Activated naive CD8-positive, alpha-beta T cell treated with anti-CD3 and anti-CD28 coated beads for 36 hours (primary cell): ENCODE data around the gene TRIO. TPM values are rescaled to one million over a fixed set of nuclear protein-coding genes. Genes with fewer than 3 reads are reported as not detected.

Experiments
- DNase-seq: peaks from one replicate; pipeline ENCODE4 v3.0.0; 2021
- H3K27ac Mint-ChIP-seq: one replicate; pipeline ENCODE4 v1.8.0; 2022; ENCODE audit warnings: mild to moderate bottlenecking, moderate library complexity, mixed read lengths
- H3K27me3 Mint-ChIP-seq: one replicate; pipeline ENCODE4 v1.8.0; 2022; ENCODE audit warnings: mild to moderate bottlenecking, mixed read lengths
- H3K36me3 Mint-ChIP-seq: one replicate; pipeline ENCODE4 v1.8.0; 2021; ENCODE audit warnings: mild to moderate bottlenecking, mixed read lengths
- H3K4me1 Mint-ChIP-seq: one replicate; pipeline ENCODE4 v1.8.0; 2021; ENCODE audit warnings: mixed read lengths
- H3K4me3 Mint-ChIP-seq: one replicate; pipeline ENCODE4 v1.8.0; 2022; ENCODE audit warnings: mild to moderate bottlenecking, moderate library complexity, mixed read lengths
- H3K9me3 Mint-ChIP-seq: one replicate; pipeline ENCODE4 v1.8.0; 2022; ENCODE audit warnings: mixed read lengths
- total RNA-seq, 2 experiments: library from RNA; stranded (reverse); gene quantifications; one replicate each; pipeline ENCODE4 v1.2.3, GENCODE V29; 2021

TRIO gene
- total RNA-seq, 2 experiments from 2014 or later = 7.4 to 9.8 TPM

DNA sequence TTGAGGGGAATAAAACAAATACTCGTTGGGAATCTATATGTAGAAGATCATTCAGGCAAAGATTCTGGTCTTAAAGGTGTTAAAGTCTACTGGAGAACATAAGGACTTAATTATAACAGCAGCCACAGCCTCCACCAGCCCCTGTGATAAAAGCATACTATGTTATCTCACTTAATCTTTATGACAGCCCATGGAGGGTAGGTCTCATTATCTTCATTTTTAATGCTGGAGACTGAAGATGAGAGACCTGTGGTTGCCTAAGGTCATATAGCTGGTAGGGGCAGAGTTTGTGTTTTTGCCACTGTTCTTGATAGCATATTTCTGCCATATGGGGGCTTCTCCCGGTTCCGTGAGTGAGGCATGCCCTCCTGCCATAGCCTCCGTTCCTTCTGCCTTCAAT is 88.7 kb downstream of the TRIO start:
- no peak overlapping the region for H3K27ac Mint-ChIP-seq
- no peak overlapping the region for H3K4me3 Mint-ChIP-seq
- peaks cover 8% of the 10 kb centered on the region for H3K27me3 Mint-ChIP-seq
- no peak for DNase-seq
- H3K4me1 Mint-ChIP-seq = no peaks in the 10 kb centered on the region
- H3K9me3 Mint-ChIP-seq = no peaks in the 10 kb centered on the region
- H3K36me3 Mint-ChIP-seq = no peaks in the 10 kb centered on the region

- Mint-ChIP-seq H3K27ac (no peak overlapping the region), H3K27me3 (peaks cover 8% of the 10 kb centered on the region), H3K4me3 (no peak overlapping the region), H3K36me3 (no peaks in the 10 kb centered on the region), H3K4me1 (no peaks in the 10 kb centered on the region), H3K9me3 (no peaks in the 10 kb centered on the region)
- DNase-seq = no peak
These were observed 91.1 kb downstream of the TRIO start for GRCh38 chr5:14234204-14234603.

- no peak overlapping the region for H3K4me3 Mint-ChIP-seq
- no peak overlapping the region for H3K27ac Mint-ChIP-seq
- H3K36me3 Mint-ChIP-seq = no peaks in the 10 kb centered on the region
- H3K27me3 Mint-ChIP-seq = peaks cover 8% of the 10 kb centered on the region
- no peaks in the 10 kb centered on the region for H3K9me3 Mint-ChIP-seq
- H3K4me1 Mint-ChIP-seq = no peaks in the 10 kb centered on the region
- DNase-seq = no peak
These were observed 92.7 kb downstream of the TRIO start for GRCh38 chr5:14235872-14236271.

DNA sequence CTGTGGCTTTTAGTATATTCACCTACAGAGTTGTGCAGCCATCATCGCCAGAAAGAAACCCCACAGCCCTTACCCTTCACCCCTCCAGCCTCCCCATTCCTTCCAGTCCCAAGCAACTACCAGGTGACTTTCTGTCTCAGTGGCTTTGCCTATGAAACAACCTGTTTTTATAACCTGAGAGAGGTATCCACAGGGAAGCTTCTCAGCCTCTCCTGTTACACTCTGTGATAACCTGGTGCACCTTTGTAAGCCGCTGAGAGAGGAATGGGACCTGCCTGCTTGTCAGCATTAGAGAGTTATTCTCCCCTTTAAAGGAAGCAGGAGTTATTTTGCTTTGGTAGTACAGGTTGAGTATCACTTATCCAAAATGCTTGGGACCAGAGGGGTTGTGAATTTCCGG is 93.6 kb downstream of the TRIO start:
- Mint-ChIP-seq H3K9me3 (no peaks in the 10 kb centered on the region), H3K4me1 (no peaks in the 10 kb centered on the region), H3K4me3 (no peak overlapping the region), H3K36me3 (no peaks in the 10 kb centered on the region), H3K27ac (no peak overlapping the region), H3K27me3 (peaks cover 9% of the 10 kb centered on the region)
- DNase-seq = no peak

GRCh38 chr5:14237317-14238086 is 94.4 kb downstream of the TRIO start:
- peaks cover 12% of the 10 kb centered on the region for H3K27me3 Mint-ChIP-seq
- no peaks in the 10 kb centered on the region for H3K36me3 Mint-ChIP-seq
- no peaks in the 10 kb centered on the region for H3K9me3 Mint-ChIP-seq
- no peaks in the 10 kb centered on the region for H3K4me1 Mint-ChIP-seq
- no peak for DNase-seq
- no peak overlapping the region for H3K4me3 Mint-ChIP-seq
- peak overlapping the region; percentile 31 for H3K27ac Mint-ChIP-seq

DNA sequence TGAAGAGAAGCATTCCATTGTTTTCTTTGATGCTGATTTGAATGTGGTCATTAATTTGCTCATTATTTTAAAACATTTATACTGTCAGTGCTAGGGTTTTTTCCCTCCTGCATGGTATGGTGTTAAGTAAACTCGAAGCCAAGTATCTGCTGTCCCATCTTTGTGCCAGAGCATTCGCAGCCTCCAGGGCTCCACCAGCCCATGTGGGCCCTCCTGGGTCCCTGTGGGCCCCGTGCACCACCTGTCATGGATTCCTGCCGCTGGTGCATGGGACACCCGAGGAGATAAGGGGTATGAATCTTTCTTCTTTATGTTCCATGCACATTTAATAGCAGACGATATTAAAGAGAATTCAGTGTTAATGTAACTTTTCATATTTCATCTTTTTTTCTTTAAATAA is 95.1 kb downstream of the TRIO start:
- Mint-ChIP-seq H3K27me3 (peaks cover 11% of the 10 kb centered on the region), H3K4me1 (no peaks in the 10 kb centered on the region), H3K36me3 (no peaks in the 10 kb centered on the region), H3K4me3 (no peak overlapping the region), H3K9me3 (no peaks in the 10 kb centered on the region), H3K27ac (no peak overlapping the region)
- no peak for DNase-seq

DNA sequence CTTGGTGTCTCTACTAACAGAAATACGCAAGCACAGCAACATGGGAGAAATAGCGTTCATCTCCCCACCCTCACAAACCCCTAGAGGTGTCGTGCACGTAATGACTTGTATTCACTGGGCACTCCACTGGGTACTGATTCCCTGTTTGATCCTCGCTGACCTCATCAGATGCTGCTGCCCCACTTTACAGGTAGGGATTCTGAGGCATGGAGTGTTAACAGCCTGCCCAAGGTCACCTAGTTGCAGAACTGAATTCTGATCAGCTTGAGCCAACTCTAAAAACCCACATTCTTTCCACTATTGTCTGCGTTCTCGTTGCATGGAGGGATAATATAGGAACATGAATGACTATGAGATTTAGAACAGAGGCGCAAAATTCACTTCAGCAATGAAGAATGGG is 96.3 kb downstream of the TRIO start:
- Mint-ChIP-seq H3K36me3 (no peaks in the 10 kb centered on the region), H3K9me3 (no peaks in the 10 kb centered on the region), H3K27ac (no peak overlapping the region), H3K4me3 (no peak overlapping the region), H3K4me1 (no peaks in the 10 kb centered on the region), H3K27me3 (peaks cover 7% of the 10 kb centered on the region)
- no peak for DNase-seq

DNA sequence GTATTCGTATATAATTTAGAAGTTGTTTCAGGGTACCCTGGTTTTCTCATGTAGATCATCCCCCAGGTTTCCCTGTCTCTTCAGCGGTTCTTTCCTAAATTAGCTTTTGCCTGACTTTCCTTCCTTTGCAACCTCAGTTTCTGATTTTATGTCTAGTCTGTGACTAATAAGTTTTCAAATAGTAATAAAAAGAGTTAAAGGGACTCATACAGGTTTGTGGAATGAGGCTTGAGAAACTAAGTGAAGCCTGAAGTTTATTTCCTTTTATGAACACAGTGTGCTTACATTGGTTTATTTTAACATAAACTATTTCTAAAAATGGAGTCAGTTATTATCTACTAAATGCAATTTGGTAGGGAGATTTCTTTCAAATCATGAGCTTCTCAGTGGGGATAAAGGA is 96.8 kb downstream of the TRIO start:
- Mint-ChIP-seq H3K27me3 (peaks cover 7% of the 10 kb centered on the region), H3K36me3 (no peaks in the 10 kb centered on the region), H3K4me3 (no peak overlapping the region), H3K27ac (no peak overlapping the region), H3K9me3 (no peaks in the 10 kb centered on the region), H3K4me1 (no peaks in the 10 kb centered on the region)
- no peak for DNase-seq

- Mint-ChIP-seq H3K27ac (no peak overlapping the region), H3K36me3 (no peaks in the 10 kb centered on the region), H3K27me3 (peaks cover 5% of the 10 kb centered on the region), H3K4me3 (no peak overlapping the region), H3K9me3 (no peaks in the 10 kb centered on the region), H3K4me1 (no peaks in the 10 kb centered on the region)
- DNase-seq = no peak
These were observed 97.2 kb downstream of the TRIO start for GRCh38 chr5:14240359-14240758.

DNA sequence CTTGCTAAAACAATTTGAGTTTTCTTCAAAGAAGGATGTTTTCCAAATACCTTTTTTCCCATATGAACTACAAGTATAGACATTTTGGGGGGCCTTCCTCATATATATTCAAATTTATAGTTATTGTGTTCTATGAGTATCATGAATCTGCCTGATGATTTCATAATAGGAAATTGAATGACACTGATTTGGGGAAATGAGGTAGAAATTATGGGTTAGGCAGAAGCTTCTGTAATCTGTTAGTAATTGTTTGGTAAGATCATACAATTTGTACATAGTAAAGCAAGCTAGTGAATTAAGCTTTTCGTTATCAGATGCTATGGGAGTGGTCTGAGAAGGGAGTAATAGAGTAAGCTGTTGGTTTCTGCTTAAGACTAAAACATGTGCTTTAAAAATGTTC is 98.0 kb downstream of the TRIO start:
- Mint-ChIP-seq H3K9me3 (no peaks in the 10 kb centered on the region), H3K27ac (no peak overlapping the region), H3K4me1 (no peaks in the 10 kb centered on the region), H3K36me3 (no peaks in the 10 kb centered on the region), H3K4me3 (no peak overlapping the region), H3K27me3 (peaks cover 4% of the 10 kb centered on the region)
- no peak for DNase-seq

DNA sequence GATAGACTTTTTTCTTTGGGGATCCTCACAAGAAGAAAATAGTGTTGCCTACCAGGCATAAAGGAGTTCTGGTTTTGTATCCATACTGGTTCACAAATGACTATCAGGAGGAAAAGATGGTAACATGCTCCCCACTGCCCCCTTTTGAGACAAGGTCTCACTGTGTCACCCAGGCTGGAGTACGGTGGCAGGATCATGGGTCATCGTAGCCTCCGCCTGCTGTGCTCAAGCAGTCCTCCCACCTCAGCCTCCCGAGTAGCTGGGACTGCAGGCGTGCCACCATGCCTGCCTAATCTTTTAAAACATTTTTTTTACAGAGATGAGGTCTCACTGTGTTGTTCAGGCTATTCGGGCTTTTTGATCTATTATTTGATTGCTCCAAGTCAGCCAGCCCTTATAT is 99.3 kb downstream of the TRIO start:
- Mint-ChIP-seq H3K27ac (no peak overlapping the region), H3K27me3 (peaks cover 13% of the 10 kb centered on the region), H3K9me3 (no peaks in the 10 kb centered on the region), H3K36me3 (no peaks in the 10 kb centered on the region), H3K4me1 (no peaks in the 10 kb centered on the region), H3K4me3 (no peak overlapping the region)
- DNase-seq = no peak

DNA sequence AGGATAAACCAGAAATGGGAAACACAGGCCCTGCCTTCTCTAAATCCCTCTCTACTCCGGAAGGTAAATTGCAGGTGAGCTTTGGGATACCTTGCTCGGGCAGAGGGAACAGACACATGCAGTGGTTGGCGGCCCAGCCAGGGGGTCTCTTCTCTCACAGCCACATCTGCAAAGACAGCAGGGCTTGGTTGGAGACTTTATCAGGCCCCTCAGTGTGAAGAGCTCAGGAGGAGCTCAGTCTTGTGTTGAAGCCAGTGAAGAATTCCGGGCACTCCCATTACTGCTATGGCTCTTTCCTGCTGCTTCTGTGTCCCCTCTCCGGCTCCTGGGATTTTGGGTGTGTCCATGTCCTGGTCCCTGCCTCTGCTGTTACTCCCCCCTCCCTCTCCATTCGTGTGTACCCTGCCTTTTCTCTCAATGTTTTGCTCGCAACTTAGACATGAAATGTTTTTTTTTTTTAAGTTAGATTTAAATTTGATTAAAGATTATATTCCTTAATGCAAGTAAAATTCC is 99.8 kb downstream of the TRIO start:
- Mint-ChIP-seq H3K9me3 (no peaks in the 10 kb centered on the region), H3K4me1 (no peaks in the 10 kb centered on the region), H3K27ac (no peak overlapping the region), H3K4me3 (no peak overlapping the region), H3K27me3 (peaks cover 13% of the 10 kb centered on the region), H3K36me3 (no peaks in the 10 kb centered on the region)
- DNase-seq = no peak

DNA sequence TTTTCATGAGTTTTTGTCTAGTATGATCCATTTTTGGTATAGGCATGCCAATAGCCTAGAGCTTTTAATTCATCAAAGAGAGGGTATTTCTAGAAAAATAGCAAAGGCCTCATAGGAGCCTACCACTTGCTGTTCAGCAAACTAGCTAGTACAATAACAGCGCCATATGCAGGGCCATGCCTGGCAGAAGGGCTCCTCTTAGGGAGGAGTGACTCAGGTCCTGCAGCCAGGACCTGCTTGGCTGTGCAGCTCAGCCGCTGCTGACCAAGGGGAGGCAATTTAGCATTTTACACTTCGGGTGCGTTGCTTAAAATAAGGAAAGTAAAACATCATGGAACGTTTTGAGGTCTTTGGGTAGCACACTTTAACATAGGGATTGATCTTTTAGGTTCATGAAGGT is 100.6 kb downstream of the TRIO start:
- peaks cover 13% of the 10 kb centered on the region for H3K27me3 Mint-ChIP-seq
- no peaks in the 10 kb centered on the region for H3K4me1 Mint-ChIP-seq
- H3K4me3 Mint-ChIP-seq = no peak overlapping the region
- no peaks in the 10 kb centered on the region for H3K36me3 Mint-ChIP-seq
- H3K27ac Mint-ChIP-seq = no peak overlapping the region
- no peak for DNase-seq
- H3K9me3 Mint-ChIP-seq = no peaks in the 10 kb centered on the region

- no peaks in the 10 kb centered on the region for H3K4me1 Mint-ChIP-seq
- H3K36me3 Mint-ChIP-seq = no peaks in the 10 kb centered on the region
- no peak overlapping the region for H3K4me3 Mint-ChIP-seq
- peaks cover 13% of the 10 kb centered on the region for H3K27me3 Mint-ChIP-seq
- no peak overlapping the region for H3K27ac Mint-ChIP-seq
- DNase-seq = no peak
- H3K9me3 Mint-ChIP-seq = no peaks in the 10 kb centered on the region
These were observed 101.6 kb downstream of the TRIO start for GRCh38 chr5:14244721-14245120.

DNA sequence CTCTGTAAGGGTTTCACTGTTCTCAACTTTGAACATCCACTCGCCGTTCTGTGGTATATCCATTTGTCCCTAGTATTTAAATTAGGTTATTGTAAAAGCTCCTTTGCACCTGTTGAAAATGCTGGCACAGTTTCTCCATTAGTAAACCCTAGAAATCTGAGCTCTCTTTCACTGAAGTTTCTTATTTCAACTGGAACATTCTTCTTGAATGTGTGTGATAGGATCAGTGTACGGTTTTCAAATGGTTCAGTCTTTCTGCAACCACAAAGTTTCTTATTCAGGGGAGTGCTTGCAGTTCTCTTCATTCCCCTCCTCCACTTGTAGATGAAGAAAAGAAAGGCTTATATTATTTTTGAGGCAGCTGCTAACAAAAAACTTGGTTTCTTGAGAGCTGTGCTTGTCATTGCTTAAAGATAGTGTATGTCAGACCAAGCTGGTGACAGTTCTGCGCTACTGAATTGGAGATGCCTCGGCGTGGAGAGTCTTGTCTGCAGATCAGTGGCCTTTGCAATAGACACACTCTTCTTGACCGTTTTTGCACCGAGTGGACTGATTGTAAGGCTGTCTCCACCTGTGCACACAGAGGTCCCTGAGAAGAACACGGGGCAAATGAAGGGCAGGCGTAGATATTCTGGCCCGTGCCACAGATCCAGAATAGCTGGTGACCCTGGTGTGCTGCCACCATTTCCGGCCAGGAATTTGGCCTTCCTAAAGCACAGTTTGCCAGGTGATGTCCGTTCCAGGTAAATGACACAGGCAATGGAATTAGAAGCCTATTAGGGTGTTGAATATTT is 102.2 kb downstream of the TRIO start:
- Mint-ChIP-seq H3K4me3 (no peak overlapping the region), H3K36me3 (no peaks in the 10 kb centered on the region), H3K4me1 (no peaks in the 10 kb centered on the region), H3K27ac (no peak overlapping the region), H3K27me3 (peaks cover 13% of the 10 kb centered on the region), H3K9me3 (no peaks in the 10 kb centered on the region)
- no peak for DNase-seq
